ENCODE measurements around the gene ZBTB12.

Gene ZBTB12

DNA sequence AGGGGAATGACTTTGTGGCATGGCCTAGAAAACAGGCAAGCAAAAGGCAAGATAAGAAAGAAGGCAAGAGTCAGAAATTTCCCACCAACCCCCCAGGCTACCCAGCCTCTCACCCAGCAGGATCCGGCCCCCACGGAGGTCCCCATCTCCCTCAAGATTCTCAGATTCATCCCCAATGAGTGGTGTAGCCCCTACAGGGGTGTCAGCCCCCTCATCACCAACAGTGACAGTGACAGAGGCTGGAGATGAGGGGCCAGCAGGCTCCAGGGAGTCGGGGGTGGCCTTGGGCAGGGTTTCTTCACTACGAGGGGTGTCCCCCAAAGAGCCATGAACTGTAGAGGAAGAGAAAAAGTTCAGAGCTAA is 5.4 kb downstream of the ZBTB12 start:
- DNase-seq = no peak

GRCh38 chr6:31892821-31893220 is 9.1 kb downstream of the ZBTB12 start:
- DNase-seq = no peak

GRCh38 chr6:31889331-31889972 is 12.4 kb downstream of the ZBTB12 start:
- DNase-seq = no peak

- no peak for DNase-seq
Measured at GRCh38 chr6:31888276-31889258, 13.3 kb downstream of the ZBTB12 start.

- no peak for DNase-seq
Measured at GRCh38 chr6:31887173-31888007, 14.5 kb downstream of the ZBTB12 start.

DNA sequence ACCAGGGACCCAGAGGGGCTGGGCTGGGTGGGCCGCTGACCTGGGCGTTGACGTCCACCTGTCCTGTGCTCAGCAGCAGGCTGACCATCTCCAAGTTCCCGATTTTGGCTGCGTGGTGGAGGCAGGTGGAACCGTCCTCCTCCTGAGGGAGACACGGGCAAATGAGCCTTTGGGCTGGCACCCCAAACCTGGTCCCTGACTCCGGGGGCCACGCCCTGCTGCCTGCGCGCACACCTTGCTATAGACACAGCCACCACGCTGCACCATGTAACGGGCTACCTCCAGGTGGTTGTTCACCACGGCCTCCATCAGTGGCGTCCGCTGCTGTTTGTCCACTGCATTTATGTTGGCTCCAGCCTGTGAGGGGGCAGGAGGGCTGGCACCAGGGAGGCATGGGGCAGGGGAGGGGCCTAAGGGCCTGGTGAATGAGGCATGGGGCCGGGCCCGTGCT is 15.3 kb downstream of the ZBTB12 start:
- no peak for DNase-seq

DNA sequence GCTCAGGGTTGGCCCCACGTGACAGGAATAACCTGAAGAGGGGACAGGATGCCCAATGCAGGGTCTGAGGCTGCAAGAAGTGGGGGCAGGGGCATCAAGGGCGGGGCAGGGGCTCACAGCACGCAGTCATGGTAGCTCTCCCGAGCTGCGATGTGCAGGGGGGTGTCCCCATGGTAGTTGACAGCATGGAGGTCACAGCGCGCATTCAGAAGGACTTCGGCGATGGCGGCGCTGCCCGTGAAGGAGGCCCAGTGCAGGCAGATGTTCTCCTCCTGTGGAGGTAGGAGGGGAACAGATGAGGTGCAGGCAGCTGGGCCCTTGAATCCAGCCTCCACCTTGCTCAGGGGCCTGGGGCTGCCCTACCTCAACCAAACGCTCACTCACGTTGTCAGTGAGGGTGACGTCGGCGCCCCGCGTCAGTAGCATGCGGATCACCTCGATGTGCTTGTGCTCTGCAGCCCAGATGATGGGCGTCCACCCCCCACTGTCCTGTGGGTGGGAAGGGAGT is 17.3 kb downstream of the ZBTB12 start:
- no peak for DNase-seq

- DNase-seq = no peak
Measured at GRCh38 chr6:31883676-31884075, 18.2 kb downstream of the ZBTB12 start.

DNA sequence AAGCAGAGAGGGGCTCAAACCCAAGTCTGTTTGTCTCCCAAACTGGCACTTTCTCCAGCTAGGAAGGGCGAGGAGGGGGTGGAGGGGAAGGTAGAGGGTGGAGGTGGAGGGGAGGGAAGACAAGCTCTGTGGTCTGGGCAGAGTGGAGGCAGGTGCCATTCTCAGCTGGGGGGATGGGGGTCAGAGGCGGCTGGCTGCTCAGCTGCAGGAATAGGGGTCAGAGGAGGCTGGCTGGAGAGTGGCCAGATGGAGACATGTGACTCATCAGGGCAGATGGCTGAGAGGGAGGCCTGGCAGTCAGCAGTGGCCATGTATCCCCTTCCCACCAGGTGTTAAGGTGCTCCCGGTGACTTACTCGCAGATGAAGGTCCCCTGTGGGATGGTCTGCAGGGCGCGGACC is 19.5 kb downstream of the ZBTB12 start:
- no peak for DNase-seq

DNA sequence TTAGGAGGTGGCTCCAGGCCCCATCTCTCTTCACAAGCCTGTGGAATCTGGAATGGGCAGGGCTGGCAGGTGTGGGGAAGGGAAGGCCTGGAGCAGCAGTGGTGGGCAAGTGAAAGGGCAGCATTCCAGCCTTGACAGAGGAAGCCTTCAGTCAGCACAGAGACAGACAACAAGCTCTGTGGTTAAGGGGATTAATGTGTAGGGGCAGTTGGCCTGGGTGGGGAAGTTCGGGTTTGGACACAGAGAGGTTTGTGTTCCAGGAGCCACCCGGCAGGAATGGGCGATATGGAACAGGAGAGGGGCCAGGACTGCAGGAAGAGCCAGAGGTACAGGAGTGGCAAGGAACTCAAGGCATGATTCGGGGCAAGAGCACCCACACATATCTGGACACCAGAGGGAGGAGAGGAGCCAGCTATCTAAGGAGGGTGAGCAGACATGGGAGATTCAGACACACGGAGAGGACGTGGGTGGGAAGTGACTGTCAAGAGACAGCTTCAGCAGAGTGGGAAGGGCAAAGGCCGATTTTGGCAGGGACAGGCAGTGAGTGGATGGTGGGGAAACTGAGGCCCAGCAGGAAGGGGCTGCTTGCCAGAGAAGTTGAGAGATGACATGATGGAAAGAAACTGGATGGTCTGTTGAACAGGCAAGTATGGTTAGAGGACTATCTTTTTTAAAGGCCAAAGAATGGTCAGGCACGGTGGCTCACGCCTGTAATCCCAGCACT is 20.6 kb downstream of the ZBTB12 start:
- DNase-seq = no peak

GRCh38 chr6:31880616-31881015 is 21.3 kb downstream of the ZBTB12 start:
- DNase-seq = no peak

- no peak for DNase-seq
Measured at GRCh38 chr6:31879901-31880300, 22.0 kb downstream of the ZBTB12 start.

GRCh38 chr6:31879143-31879542 is 22.7 kb downstream of the ZBTB12 start:
- no peak for DNase-seq

DNA sequence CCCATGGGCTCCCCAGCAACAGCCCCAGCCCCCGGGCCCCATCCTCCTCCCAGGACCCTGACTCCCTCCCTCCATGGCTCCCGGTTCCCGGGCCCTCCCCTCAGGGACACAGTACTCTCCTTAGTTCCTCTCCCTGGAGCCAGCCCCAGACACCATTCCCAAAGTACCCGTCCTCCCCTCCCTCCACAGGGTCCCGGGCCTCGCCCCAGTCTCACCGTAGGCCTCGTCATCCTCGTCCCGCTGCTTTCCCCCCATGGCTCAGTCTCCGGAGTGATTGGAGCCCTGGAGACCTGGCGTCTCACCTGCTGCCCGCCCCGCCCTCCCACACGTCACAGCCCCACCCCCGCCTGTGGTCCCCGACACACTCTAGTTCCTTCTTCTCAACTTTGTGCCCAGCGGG is 23.2 kb downstream of the ZBTB12 start, which contains the start of gene SLC44A4:
Gene SLC44A4 (minus strand): TSS at position 272 of the 400 bp plus-strand sequence. CDS start 17 bp downstream, at position 255.
- no peak for DNase-seq

- DNase-seq = no peak
Measured at GRCh38 chr6:31878222-31878621, 23.7 kb downstream of the ZBTB12 start.

DNA sequence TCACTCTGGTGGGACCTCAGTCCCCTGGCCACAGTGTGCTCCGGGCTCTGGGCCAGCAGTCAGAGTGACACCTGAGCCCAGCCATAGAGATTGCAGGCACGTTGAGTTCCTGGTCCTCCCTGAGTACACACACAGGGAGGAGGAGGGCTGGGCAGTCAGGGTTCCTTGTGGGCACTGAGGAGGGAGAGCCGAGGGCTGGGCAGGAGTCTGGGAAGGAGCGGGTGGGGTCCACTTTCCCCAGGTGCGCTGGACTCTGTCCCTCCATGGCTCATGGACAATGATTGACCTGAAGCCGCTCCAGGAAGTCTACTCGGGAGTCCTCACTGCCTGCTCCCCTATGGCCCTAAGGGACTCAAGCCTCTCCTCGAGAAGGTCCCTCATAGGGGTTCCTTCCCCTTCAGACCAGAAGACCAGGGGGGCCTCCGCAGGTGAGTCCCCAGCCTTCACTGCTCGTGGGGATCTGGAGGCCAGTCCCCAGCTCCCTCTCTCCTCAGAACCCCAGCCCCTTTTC is 24.2 kb downstream of the ZBTB12 start:
- no peak for DNase-seq

GRCh38 chr6:31877125-31877650 is 24.7 kb downstream of the ZBTB12 start:
- DNase-seq = no peak

GRCh38 chr6:31876357-31876756 is 25.5 kb downstream of the ZBTB12 start:
- DNase-seq = no peak

DNA sequence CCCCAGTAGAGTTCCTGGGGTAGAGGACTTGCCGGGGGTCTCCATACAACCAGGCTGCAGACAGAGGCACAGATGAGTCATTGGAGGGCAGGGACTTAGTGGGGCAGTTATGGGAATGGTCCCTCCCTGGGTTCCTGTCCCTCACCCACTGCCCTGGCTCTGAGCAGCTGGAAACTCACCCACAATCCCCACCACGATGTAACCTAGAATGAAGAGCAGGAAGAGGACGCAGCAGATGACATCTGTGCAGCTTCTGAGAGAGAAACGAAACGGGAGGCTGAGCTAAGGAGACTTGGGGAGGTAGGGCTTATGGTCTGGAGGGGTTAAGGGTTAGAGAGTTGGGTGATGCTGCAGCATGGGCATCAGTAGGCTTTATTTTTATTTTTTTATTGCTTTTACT is 26.0 kb downstream of the ZBTB12 start:
- DNase-seq = no peak

DNA sequence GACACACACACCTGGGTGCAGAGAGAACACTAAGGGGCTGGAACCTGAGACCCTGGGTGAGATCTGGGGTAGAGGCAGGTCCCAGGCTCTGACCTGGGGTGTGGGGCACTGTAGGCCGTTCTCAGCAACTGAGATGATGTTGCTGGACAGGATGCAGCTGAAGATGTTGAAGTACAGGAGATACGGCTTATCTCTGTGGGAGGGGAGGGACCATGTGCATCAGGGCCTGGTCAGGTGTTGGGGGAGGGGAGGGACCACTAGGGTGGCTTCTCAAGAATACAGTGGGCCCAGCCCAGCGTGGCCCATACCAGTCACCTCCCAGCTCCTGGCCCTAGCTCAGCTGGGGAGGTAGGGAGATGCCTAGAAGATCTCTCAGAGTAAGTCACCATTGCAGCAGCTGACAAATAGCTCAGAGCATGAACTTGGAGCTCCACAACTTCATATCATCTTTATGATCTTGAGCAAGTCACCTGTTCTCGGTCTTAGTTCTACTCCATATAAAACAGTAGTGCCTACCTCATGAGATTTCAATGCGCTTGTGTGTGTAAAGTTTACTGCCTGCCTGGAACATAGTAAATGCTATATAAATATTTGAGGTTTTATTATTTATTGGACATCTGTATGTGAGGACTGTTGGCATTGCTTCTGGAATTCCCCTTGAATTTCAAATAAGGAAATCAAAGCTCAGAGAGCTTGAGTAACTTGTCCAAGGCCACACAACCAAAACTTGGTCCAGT is 26.9 kb downstream of the ZBTB12 start:
- no peak for DNase-seq

GRCh38 chr6:31874084-31874670 is 27.7 kb downstream of the ZBTB12 start:
- no peak for DNase-seq
